Cardiac fibroblast (primary cell): ENCODE measurements around the gene RPE.
A peak's percentile ranks its signal among the peaks of the same experiment; 100 is the strongest.

Source experiments
- DNase-seq, 2 donors: peaks; one replicate each; pipeline versions ENCODE4 v3.0.0 to v3.0.0-alpha.2; 2010; ENCODE audit warnings: low read depth in 2 of 2
- H3K4me3 ChIP-seq, 2 donors: replicated peaks in 1 of 2; 1 replicate in 1 of 2; 2 replicates in 1 of 2; pipeline ENCODE4 v1.5.1; 2011; ENCODE audit warnings: low read depth in 2 of 2, low read length in 2 of 2, mild to moderate bottlenecking in 2 of 2, moderate library complexity in 1 of 2
- TF ChIP-seq, protein P1 (sequence below): IDR thresholded peaks from one replicate; pipeline ENCODE4 v1.5.1; 2011; ENCODE audit warnings: low read depth, mild to moderate bottlenecking, low read length, inconsistent platforms

Gene RPE

DNA sequence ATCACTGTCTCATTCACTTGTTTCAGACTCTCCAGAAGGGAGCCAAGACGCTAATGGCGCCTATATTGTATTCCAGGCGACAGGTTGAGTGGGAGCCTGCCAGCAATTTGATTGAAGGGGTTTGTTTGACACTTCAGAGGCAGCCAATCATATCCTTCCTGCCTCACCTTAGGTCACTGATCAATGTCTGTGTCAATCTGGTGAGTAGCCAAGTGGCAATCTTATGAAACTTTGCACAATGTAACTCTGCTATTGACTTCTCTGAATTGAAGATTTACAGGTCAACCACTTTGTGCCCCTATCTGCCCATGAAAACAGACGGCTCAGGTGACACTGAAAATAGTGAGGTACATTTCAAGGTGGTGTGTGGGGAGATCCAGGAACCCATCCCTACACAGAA is 32.7 kb upstream of the RPE start:
- DNase-seq, result no peak
- no peak overlapping the region for H3K4me3 ChIP-seq
- TF ChIP-seq, protein P1, sequence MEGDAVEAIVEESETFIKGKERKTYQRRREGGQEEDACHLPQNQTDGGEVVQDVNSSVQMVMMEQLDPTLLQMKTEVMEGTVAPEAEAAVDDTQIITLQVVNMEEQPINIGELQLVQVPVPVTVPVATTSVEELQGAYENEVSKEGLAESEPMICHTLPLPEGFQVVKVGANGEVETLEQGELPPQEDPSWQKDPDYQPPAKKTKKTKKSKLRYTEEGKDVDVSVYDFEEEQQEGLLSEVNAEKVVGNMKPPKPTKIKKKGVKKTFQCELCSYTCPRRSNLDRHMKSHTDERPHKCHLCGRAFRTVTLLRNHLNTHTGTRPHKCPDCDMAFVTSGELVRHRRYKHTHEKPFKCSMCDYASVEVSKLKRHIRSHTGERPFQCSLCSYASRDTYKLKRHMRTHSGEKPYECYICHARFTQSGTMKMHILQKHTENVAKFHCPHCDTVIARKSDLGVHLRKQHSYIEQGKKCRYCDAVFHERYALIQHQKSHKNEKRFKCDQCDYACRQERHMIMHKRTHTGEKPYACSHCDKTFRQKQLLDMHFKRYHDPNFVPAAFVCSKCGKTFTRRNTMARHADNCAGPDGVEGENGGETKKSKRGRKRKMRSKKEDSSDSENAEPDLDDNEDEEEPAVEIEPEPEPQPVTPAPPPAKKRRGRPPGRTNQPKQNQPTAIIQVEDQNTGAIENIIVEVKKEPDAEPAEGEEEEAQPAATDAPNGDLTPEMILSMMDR, result no peak

DNA sequence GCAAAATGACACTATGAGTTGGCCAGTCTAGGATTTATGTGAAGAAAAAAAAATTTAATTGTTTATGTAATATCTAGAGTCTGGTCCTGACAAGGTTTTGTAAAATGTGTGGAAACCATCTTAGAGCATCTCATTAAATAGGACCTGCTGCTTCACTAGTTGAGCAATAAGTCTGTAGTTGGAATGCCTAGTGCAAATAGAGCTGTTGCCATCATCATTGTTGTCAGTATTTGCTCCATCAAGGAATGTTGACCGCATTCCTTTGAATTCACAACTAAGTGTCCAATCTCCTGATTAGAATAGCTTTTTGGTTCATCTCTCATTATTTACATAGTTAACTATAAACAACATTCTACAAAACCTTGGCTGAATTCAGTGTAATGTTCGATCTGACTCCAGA is 32.2 kb upstream of the RPE start:
- no peak for DNase-seq
- TF ChIP-seq, protein P1, result no peak
- H3K4me3 ChIP-seq, result no peak overlapping the region

DNA sequence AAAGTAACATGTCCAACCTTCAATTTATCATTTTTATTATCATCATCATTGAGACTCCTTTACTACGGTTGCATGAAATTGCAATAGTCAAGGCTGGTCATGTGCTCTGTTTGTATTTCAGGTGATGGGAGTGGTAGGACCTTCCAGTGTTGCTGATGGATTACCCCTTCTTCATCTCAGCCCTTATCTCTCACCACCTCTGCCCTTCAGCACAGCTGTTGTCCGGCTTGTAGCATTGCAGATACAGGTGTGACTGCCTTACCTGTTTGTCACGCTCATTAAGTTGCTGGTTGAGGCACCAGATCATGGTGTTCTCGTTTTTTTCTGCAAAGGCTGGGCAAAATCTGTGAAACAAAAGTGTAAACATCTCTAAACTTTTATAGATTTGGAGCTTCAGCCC is 31.7 kb upstream of the RPE start:
- H3K4me3 ChIP-seq, result no peak overlapping the region
- TF ChIP-seq, protein P1, result no peak
- DNase-seq, result no peak

DNA sequence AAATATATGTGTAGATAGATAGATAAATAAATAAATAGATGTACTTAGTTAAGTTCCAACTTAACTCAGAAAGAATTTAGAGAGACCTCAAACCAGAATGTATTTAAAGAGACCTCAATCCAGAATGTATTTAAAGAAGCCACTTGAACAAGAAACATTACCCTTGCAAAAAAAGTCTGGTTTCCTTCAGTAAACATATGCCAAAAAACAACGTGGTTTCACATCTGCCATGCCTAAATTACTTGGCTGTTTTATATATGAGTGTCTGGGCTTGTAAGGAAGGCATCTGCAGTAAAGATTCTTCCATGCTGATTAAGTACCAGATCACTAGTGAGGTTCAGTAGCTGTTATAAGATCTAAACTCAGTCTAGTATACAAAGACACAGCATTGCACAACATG is 29.1 kb upstream of the RPE start:
- DNase-seq, result no peak
- TF ChIP-seq, protein P1, result no peak
- no peak overlapping the region for H3K4me3 ChIP-seq

DNA sequence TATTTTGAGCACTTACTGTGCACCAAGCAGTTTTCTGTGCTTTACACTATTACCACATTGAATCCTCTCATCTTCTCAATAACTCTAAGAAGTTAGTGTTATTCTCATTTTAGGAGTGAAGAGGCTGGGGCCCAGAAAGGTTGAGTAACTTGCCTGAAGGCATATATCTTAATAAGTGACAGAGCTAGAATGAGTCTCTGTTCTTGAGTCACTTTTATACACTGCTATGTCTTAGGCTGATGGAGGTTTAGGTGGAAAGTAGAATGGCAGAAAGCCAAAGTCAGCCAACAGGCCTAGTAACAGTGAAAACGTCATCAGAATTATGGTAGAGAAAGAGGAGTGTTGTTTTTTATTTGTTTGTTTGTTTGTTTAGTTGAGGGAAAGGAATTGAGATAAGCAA is 27.9 kb upstream of the RPE start:
- DNase-seq, result peak in 1 of 2 donors; percentile 13
- TF ChIP-seq, protein P1, result no peak
- H3K4me3 ChIP-seq, result no peak overlapping the region

DNA sequence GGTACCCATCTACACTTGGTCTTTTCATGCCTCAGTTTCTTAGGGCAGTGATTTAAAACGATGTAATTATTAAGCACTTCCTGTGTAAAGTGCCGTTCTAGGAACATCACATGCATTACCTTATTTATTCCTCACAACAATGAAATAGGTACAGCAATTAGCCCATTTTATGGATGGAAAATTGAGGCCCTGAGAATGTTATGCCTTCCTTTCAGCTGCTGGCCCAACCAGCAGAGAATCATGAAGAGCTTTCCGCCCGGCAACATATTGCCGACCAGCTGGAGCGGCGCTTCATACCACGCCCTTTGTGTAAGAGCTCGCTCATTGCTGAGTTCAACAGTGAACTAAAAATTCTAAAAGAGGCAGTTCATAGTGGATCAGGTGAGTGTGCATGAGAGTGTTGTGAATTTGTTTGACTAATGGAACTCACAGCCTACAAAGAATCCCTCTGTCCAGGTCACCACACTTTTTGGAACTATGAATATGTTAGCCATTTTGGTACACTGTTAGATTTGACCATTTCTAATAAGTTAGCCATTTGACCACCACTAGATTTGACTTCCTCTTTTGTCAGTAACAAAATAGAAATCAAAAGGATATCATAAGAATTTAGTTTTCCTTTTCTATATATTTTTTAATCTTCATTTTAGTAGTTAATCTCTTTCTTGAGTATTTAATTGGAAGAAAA is 25.6 kb upstream of the RPE start:
- TF ChIP-seq, protein P1, result no peak
- no peak overlapping the region for H3K4me3 ChIP-seq
- no peak for DNase-seq
